Erythroblast (primary cell): ENCODE measurements around the gene PIGO.
A peak's percentile ranks its signal among the peaks of the same experiment; 100 is the strongest.

ENCODE experiments used
- DNase-seq, 2 experiments: peaks; one replicate each; lab custom pipeline; 2025; lab: John Stamatoyannopoulos, UW
- GATA1 ChIP-seq: IDR thresholded peaks from 2 replicates; pipeline ENCODE4 v1.6.1; 2011; ENCODE audit warnings: low read depth, mild to moderate bottlenecking, control low read depth, low read length, moderate library complexity
- POLR2A ChIP-seq: IDR thresholded peaks from 2 replicates; pipeline ENCODE4 v1.6.1; 2011; ENCODE audit warnings: mild to moderate bottlenecking, low read length

Gene PIGO

DNA sequence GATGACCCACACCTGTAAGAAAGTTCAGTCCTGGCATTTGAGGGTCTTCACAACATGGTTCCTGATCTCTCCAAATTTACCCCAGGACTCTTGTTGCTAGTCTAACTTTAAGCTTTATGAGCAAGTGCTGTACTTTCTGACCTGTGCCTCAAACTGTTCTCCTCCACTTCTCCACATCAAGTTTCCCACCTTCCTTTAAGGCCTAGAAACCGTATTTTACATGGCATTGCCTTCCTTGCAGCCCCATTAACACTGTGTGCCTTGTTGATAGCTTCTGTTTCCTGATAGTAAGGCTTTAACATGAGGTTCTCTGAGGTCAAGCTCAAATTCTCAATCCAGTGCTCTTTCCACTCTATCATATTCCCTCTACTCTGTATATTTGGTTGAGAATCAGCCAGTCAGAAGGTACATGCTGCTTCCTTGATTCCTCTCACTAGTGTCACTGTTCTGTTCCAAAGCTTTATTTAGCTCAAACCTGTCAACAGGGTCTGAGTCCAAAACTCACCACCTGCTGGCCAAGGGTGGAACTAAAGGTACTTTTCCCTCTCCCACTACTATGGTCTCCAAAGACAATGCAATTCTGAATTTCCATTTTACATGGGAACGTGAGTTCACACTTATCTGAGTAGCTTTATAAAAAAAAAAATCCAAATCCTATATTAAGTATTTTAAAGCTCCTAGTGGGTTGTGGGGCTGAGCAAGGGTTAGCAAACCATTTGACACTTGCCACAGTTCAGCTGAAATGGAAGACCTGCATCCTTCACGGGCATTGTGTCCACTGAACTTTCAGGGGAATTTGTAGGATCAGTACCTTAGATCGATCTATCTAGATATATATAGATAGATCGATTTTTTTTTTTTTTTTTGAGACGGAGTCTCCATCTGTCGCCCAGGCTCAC, 45.1 kb downstream of the PIGO start:
- no peak for TF ChIP-seq GATA1
- no peak for TF ChIP-seq POLR2A
- peak; percentile 47 to 60 for DNase-seq

DNA sequence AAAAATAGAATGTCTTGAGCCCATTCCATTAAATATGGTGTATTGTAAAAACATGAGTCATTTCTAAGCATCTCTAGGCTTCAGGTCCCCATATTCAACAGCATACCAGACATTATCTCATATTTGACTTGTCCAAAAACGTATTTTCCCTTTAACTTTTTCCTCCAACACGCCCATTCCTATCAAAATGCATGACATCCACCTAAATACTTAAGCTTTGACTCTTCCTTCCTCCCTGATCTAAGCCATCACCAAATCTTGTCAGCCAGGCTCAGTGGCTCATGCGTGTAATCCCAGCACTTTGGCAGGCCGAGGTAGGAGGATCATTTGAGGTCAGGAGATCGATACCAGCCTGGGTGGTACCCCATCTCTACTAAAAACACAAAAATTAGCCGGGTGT, 47.9 kb downstream of the PIGO start:
- DNase-seq = no peak
- TF ChIP-seq GATA1 (no peak), POLR2A (no peak)

DNA sequence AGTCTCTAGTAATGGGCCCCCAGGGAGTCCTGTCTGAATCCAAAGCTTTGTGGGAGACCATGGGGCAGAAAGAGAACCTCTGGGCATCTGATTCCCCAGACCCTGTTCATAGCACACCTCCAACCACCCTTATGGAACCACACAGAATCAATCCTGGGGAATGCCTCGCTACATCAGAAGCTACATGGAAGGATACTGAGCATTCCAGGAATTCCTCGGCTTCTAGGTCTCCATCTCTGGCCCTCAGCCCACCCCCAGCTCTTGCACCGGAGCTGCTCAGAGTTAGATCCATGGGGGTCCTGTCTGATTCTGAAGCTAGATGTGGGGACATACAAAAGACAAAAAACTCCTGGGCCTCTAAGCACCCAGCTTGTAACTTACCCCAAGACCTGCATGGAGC, 52.3 kb downstream of the PIGO start:
- DNase-seq = no peak
- TF ChIP-seq POLR2A (no peak), GATA1 (no peak)

DNA sequence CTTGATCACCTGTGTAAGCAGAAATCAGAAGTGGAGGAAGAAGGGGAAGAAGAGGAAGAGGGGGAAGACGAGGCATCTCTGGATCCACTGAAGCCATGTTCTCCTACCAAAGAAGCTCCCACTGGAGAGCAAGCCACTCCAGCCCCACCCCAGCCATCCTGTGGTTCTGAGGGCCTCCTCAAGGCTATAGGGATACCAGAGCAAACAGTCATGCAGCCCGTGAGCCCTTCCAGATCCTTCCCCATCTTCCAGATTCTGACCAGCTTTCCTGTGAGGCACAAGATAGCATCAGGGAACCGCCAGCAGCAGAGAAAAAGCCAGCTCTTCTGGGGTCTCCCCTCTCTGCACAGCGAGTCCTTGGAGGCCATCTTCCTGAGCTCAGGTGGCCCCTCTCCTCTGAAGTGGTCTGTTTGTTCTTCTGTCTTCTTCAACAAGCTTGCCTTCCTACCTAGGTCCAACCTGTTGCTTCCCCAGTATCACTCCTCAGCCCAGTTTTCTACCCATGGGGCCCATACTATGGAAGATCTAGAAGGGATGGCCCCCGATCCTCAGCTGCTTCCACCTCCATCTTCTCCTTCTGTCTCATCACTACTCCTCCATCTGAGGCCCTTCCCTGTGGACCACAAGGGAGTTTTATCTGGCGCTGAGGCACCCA, 53.4 kb downstream of the PIGO start:
- TF ChIP-seq GATA1 = no peak
- no peak for TF ChIP-seq POLR2A
- no peak for DNase-seq

DNA sequence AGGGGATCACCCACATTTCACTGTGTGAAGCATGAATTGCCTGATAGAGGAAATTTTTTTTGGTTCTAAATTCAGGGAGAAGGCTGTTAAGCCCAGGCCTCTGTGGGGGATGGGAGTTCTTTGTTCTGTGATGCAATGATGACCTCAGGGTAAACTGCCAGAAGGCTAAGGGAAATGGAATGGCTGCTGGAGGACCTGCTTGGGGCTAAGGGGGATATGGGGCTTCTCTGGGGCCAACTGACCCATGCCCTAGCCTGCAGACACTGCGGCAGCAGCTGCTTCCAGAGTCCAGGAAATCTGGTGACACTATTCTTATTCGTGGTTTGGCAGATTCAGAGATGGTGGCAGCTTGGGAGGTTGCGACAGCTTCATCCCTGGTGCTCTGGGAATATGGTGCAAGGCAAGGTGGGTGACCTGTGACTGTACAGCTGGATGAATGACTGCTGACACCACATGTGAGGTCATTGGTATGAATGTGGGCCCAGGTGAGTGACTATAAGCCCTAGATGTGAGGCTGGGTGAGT, 54.2 kb downstream of the PIGO start:
- TF ChIP-seq GATA1 = no peak
- TF ChIP-seq POLR2A = no peak

More for the DNA sequence above, 54.2 kb downstream of the PIGO start:
- no peak for DNase-seq
